PC-9 (cell line): ENCODE measurements around the gene LEPROT.

Experiments
- EZH2 ChIP-seq: fragments of 200-600 bp; sonication (generic); IDR thresholded peaks from 2 replicates; pipeline ENCODE4 v1.8.0; 2017; ENCODE audit warnings: antibody characterized with exemption, low read depth
- TF ChIP-seq, protein P1 (sequence below): fragments of 200-600 bp; sonication (generic); conservative IDR thresholded peaks from 2 replicates; pipeline ENCODE4 v1.6.1; 2017; ENCODE audit warnings: mixed run types, antibody characterized with exemption, mild to moderate bottlenecking, moderate library complexity

DNA sequence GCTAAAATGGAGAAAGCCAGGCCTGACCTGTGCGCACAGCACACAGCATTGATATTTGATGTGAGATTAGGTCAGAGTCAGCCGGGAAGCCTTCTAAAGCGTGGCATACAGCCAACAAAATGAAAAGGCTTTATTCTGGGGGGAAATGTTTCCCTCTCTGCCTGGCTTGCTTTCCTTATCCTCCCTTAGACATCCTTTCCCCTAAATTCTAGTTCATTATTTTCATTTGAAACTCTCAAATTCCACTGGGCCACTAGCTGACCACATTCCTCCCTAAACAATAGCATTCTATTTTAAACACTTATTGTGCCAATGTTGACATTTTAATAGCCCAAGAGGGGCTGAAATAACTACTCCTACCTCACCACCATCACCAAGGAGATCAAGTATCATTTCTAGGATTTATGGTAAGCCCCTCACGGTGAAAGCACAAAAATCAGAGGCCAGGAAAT lies 49.4 kb downstream of the LEPROT start:
- TF ChIP-seq, protein P1, sequence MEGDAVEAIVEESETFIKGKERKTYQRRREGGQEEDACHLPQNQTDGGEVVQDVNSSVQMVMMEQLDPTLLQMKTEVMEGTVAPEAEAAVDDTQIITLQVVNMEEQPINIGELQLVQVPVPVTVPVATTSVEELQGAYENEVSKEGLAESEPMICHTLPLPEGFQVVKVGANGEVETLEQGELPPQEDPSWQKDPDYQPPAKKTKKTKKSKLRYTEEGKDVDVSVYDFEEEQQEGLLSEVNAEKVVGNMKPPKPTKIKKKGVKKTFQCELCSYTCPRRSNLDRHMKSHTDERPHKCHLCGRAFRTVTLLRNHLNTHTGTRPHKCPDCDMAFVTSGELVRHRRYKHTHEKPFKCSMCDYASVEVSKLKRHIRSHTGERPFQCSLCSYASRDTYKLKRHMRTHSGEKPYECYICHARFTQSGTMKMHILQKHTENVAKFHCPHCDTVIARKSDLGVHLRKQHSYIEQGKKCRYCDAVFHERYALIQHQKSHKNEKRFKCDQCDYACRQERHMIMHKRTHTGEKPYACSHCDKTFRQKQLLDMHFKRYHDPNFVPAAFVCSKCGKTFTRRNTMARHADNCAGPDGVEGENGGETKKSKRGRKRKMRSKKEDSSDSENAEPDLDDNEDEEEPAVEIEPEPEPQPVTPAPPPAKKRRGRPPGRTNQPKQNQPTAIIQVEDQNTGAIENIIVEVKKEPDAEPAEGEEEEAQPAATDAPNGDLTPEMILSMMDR = no peak
- no peak for TF ChIP-seq EZH2
